ENCODE results near the gene FRMD4A.

FRMD4A gene

GRCh38 chr10:13750299-13751190 lies 580.2 kb downstream of the FRMD4A start:
- H3K4me3 ChIP-seq (ENCODE audit: control insufficient read depth, low read depth, low read length): no peak overlapping the region
- TF ChIP-seq, protein P1, sequence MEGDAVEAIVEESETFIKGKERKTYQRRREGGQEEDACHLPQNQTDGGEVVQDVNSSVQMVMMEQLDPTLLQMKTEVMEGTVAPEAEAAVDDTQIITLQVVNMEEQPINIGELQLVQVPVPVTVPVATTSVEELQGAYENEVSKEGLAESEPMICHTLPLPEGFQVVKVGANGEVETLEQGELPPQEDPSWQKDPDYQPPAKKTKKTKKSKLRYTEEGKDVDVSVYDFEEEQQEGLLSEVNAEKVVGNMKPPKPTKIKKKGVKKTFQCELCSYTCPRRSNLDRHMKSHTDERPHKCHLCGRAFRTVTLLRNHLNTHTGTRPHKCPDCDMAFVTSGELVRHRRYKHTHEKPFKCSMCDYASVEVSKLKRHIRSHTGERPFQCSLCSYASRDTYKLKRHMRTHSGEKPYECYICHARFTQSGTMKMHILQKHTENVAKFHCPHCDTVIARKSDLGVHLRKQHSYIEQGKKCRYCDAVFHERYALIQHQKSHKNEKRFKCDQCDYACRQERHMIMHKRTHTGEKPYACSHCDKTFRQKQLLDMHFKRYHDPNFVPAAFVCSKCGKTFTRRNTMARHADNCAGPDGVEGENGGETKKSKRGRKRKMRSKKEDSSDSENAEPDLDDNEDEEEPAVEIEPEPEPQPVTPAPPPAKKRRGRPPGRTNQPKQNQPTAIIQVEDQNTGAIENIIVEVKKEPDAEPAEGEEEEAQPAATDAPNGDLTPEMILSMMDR (conservative IDR thresholded peaks at IDR 0.05; ENCODE audit: control insufficient read depth, insufficient read depth, low read depth, low read length): no peak
- no peak for DNase-seq (ENCODE audit: low read depth)

GRCh38 chr10:13745271-13745670 lies 585.5 kb downstream of the FRMD4A start:
- DNase-seq (ENCODE audit: low read depth): no peak
- H3K4me3 ChIP-seq (ENCODE audit: control insufficient read depth, low read depth, low read length): no peak overlapping the region
- TF ChIP-seq, protein P1 (conservative IDR thresholded peaks at IDR 0.05; ENCODE audit: control insufficient read depth, insufficient read depth, low read depth, low read length): no peak

DNA sequence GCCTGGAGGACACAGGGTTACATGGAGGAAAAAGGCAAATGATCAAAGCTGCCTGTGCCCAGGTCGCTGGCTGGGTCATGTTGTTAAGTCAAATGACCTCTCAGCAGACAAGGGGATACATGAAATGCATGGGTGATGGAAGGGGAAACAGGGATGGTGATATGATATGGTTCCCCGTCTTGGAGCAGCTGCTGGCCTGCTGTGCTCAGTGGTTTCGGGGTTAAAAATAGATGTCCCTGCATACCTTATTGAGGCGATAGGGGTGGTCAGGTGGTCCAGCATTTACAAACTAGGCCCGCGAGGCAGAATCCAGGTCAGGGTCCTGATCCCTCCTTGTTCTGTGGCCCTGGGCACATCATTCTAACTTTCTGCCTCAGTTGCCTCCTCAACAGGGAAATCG lies 586.8 kb downstream of the FRMD4A start:
- TF ChIP-seq, protein P1 (conservative IDR thresholded peaks at IDR 0.05; ENCODE audit: control insufficient read depth, insufficient read depth, low read depth, low read length): no peak
- no peak overlapping the region for H3K4me3 ChIP-seq (ENCODE audit: control insufficient read depth, low read depth, low read length)
- no peak for DNase-seq (ENCODE audit: low read depth)

- TF ChIP-seq, protein P1 (conservative IDR thresholded peaks at IDR 0.05; ENCODE audit: control insufficient read depth, insufficient read depth, low read depth, low read length): no peak
- H3K4me3 ChIP-seq (ENCODE audit: control insufficient read depth, low read depth, low read length): no peak overlapping the region
- peak; percentile 31 for DNase-seq (ENCODE audit: low read depth)
Measured at GRCh38 chr10:13743101-13743693, 587.5 kb downstream of the FRMD4A start.

DNA sequence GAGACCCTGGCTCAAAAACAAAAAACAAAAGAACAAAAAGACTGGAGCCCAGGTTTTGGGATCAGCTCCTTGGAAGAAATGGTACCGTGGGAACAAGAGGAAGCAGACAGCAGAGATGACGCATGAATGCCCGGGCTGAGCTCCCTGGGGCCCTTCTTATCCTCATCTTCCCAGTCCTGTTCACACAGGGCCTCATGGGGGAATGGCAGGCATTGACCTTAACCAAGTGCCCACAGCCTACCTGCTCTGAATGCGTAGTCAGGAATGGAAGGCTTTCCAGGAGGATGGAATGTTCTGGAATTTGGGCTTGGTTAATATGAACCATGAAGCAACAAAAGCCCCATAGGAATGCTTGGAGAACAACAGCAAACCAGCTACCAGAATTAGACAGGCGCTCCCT lies 589.3 kb downstream of the FRMD4A start:
- H3K4me3 ChIP-seq (ENCODE audit: control insufficient read depth, low read depth, low read length): no peak overlapping the region
- no peak for DNase-seq (ENCODE audit: low read depth)

DNA sequence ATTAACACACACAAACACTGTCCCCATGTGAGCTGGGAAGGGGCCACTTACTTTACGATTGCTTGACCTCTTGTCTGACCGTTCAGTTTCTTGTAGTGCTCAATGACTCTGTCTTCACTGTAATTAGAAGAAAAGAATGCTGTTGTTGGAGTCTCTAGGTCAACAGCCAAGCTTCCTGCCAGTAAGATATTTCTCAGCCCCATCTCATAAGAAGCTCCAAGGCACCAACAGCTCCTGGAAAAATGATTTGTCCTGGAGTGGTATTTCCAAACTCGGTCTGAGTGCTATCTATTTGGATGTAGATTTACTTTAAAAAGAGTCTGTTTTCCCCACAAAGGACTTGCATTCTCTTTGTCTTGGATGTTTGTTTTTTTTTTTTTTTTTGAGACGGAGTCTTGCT lies 590.3 kb downstream of the FRMD4A start:
- no peak for DNase-seq (ENCODE audit: low read depth)
- TF ChIP-seq, protein P1 (conservative IDR thresholded peaks at IDR 0.05; ENCODE audit: control insufficient read depth, insufficient read depth, low read depth, low read length): no peak
- no peak overlapping the region for H3K4me3 ChIP-seq (ENCODE audit: control insufficient read depth, low read depth, low read length)

More for the DNA sequence above, 589.3 kb downstream of the FRMD4A start:
- TF ChIP-seq, protein P1 (conservative IDR thresholded peaks at IDR 0.05; ENCODE audit: control insufficient read depth, insufficient read depth, low read depth, low read length): no peak
